ENCODE measurements around the gene STARD13. TPM values are rescaled to one million over a fixed set of nuclear protein-coding genes. Genes with fewer than 3 reads are reported as not detected.
A peak's percentile ranks its signal among the peaks of the same experiment; 100 is the strongest.

STARD13 gene
- total RNA-seq, 1 donor from 2014 or later, result 37.6 TPM

GRCh38 chr13:33153421-33154404 is 131.8 kb downstream of the STARD13 start:
- TF ChIP-seq CTCF (IDR thresholded peaks at IDR 0.05), result peak; percentile 75
- Mint-ChIP-seq H3K4me1 (ENCODE audit: low read depth) (peaks cover 82% of the 10 kb centered on the region), H3K36me3 (ENCODE audit: low read depth) (peaks cover 25% of the 10 kb centered on the region)

DNA sequence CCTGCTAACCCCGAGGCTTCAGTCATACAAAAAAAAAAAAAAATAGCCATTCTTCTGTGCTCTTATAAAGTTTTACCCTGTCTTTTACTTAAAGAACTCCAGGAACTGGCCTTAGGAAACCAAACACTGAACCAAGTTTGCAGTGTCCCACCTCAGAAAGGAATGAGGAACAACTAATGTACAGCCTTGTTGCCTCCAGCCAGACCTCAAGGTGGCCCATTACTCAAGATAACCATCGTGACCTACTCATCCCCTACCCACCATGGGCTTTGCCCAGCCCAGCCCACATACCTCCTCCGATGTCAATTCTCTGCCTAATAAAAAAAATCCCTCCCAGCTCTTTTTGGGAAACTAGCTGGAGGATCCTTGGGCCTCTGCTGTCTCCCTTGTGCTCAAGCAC is 133.2 kb downstream of the STARD13 start:
- Mint-ChIP-seq H3K36me3 (ENCODE audit: low read depth) (peaks cover 23% of the 10 kb centered on the region), H3K27me3 (ENCODE audit: low read depth) (no peaks in the 10 kb centered on the region), H3K27ac (ENCODE audit: unreplicated experiment) (peak overlapping the region; percentile 98), H3K9me3 (ENCODE audit: low read depth) (peaks cover 4% of the 10 kb centered on the region), H3K4me3 (ENCODE audit: unreplicated experiment) (no peak overlapping the region), H3K4me1 (ENCODE audit: low read depth) (peaks cover 80% of the 10 kb centered on the region)
- DNase-seq (ENCODE audit: low spot score), result no peak
- TF ChIP-seq CTCF (IDR thresholded peaks at IDR 0.05), result no peak

More at GRCh38 chr13:33153421-33154404, 131.8 kb downstream of the STARD13 start:
- Mint-ChIP-seq H3K27me3 (ENCODE audit: low read depth) (no peaks in the 10 kb centered on the region), H3K27ac (ENCODE audit: unreplicated experiment) (peak overlapping the region; percentile 98), H3K4me3 (ENCODE audit: unreplicated experiment) (no peak overlapping the region), H3K9me3 (ENCODE audit: low read depth) (no peaks in the 10 kb centered on the region)
- no peak for DNase-seq (ENCODE audit: low spot score)

GRCh38 chr13:33150662-33151061 is 134.9 kb downstream of the STARD13 start:
- H3K36me3 Mint-ChIP-seq (ENCODE audit: low read depth), result peaks cover 21% of the 10 kb centered on the region
- no peak for DNase-seq (ENCODE audit: low spot score)
- TF ChIP-seq CTCF (IDR thresholded peaks at IDR 0.05), result no peak
- no peak overlapping the region for H3K4me3 Mint-ChIP-seq (ENCODE audit: unreplicated experiment)
- no peaks in the 10 kb centered on the region for H3K27me3 Mint-ChIP-seq (ENCODE audit: low read depth)
- peaks cover 80% of the 10 kb centered on the region for H3K4me1 Mint-ChIP-seq (ENCODE audit: low read depth)
- peaks cover 5% of the 10 kb centered on the region for H3K9me3 Mint-ChIP-seq (ENCODE audit: low read depth)
- peak overlapping the region; percentile 62 for H3K27ac Mint-ChIP-seq (ENCODE audit: unreplicated experiment)

DNA sequence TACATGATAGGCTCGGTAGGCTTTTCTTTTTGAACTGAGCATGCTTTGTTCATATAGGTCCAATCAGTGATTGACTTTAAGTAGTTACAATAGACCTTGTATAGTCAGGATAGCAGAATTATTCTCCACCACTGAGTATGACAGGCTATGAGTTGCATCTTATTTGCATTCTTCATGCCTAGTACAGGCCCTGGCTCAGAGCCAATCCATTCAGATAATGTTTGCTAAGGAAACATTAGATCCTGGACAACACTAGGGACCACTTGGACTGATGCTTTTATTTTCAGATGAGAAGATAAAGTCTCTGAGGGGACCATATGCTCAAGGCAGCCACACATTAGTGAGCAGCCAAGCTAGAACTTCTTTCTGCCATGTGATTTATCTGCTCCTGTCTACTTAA is 135.4 kb downstream of the STARD13 start:
- H3K4me3 Mint-ChIP-seq (ENCODE audit: unreplicated experiment), result no peak overlapping the region
- peak overlapping the region; percentile 62 for H3K27ac Mint-ChIP-seq (ENCODE audit: unreplicated experiment)

More for the DNA sequence above, 135.4 kb downstream of the STARD13 start:
- Mint-ChIP-seq H3K36me3 (ENCODE audit: low read depth) (peaks cover 23% of the 10 kb centered on the region), H3K4me1 (ENCODE audit: low read depth) (peaks cover 78% of the 10 kb centered on the region), H3K9me3 (ENCODE audit: low read depth) (peaks cover 5% of the 10 kb centered on the region), H3K27me3 (ENCODE audit: low read depth) (no peaks in the 10 kb centered on the region)
- DNase-seq (ENCODE audit: low spot score), result no peak
- no peak for TF ChIP-seq CTCF (IDR thresholded peaks at IDR 0.05)

Measured in chondrocyte (in vitro differentiated cells).